Measurements from ENCODE around the gene MOCS3. TPM values are rescaled to one million over a fixed set of nuclear protein-coding genes. Genes with fewer than 3 reads are reported as not detected.

MOCS3 gene
- total and polyA plus RNA-seq, 10 of the 15 experiments (the other 5 are each of a cell fraction or from before 2014, with no cell fraction given), result 0.87 to 5.9 (median 3.6) TPM

GRCh38 chr20:51004781-51005180, 46.2 kb downstream of the MOCS3 start (continued):
- no peak for TF ChIP-seq LARP7 (IDR thresholded peaks at IDR 0.05)
- TF ChIP-seq ZNF24 (IDR thresholded peaks at IDR 0.05), result no peak
- TF ChIP-seq HDAC6 (IDR thresholded peaks at IDR 0.05; ENCODE audit: unreplicated experiment), result no peak
- TF ChIP-seq FOS (IDR thresholded peaks at IDR 0.05; ENCODE audit: borderline replicate concordance, extremely low read depth, insufficient read length), result no peak
- TF ChIP-seq ATF7 (IDR thresholded peaks at IDR 0.05; ENCODE audit: low read depth), result no peak
- TF ChIP-seq CEBPB (IDR thresholded peaks at IDR 0.05; ENCODE audit: borderline replicate concordance in 1 of 2, low read depth in 2 of 2, low read length in 2 of 2), result no peak
- TF ChIP-seq ZNF207 (IDR thresholded peaks at IDR 0.05; ENCODE audit: borderline replicate concordance), result no peak
- no peak for TF ChIP-seq BRCA1 (IDR thresholded peaks at IDR 0.05; ENCODE audit: low read depth, low read length)
- no peak for TF ChIP-seq KLF5 (IDR thresholded peaks at IDR 0.05; ENCODE audit: partially characterized antibody)

GRCh38 chr20:51005214-51005613, 46.6 kb downstream of the MOCS3 start:
- H3K36me3 ChIP-seq (ENCODE audit: control insufficient read depth in 2 of 2, insufficient read depth in 2 of 2, low read length in 1 of 2), result no peaks in the 10 kb centered on the region
- intact Hi-C loops (cut with micrococcal nuclease; ENCODE audit: unreplicated experiment) (no loop called here), in situ Hi-C loops (cut with MboI) (no loop called here)
- ChIA-PET SMC1A (ENCODE audit: uncharacterized antibody, unreplicated experiment) (no interaction called here), POLR2A (no interaction called here), CTCF (no interaction called here), RAD21 (ENCODE audit: unreplicated experiment) (no interaction called here)
- H3K4me3 ChIP-seq, result no peak overlapping the region
- H3K9ac ChIP-seq (ENCODE audit: control insufficient read depth, insufficient read depth, low read length), result no peak overlapping the region
- no peaks in the 10 kb centered on the region for H3K79me2 ChIP-seq (ENCODE audit: control insufficient read depth, insufficient read depth, low read length)
- no peak overlapping the region for H3K27ac ChIP-seq (ENCODE audit: control insufficient read depth, insufficient read depth)
- FAIRE-seq, result no peak
- no peak for ATAC-seq
- H3K9me3 ChIP-seq (replicated peaks; ENCODE audit: control insufficient read depth, insufficient read depth, low read length), result no peaks in the 10 kb centered on the region
- H4K20me1 ChIP-seq (ENCODE audit: control insufficient read depth, insufficient read depth), result no peaks in the 10 kb centered on the region
- H3K4me1 ChIP-seq (ENCODE audit: control insufficient read depth, insufficient read depth, low read length), result no peaks in the 10 kb centered on the region
- WGBS (ENCODE audit: insufficient coverage, insufficient replicate concordance, low lambda C conversion rate, missing lambda C conversion rate), result 36% methylated on average over 7 of the region's 7 CpGs
- H3K4me2 ChIP-seq (ENCODE audit: control insufficient read depth, insufficient read depth), result no peak overlapping the region
- BruUV-seq (replicated peaks), result no TSS peak
- H3K27me3 ChIP-seq (replicated peaks in 1 of 2; ENCODE audit: control insufficient read depth in 2 of 2, insufficient read depth in 2 of 2, low read length in 1 of 2), result peaks cover 0 to 2% of the 10 kb centered on the region in 2 experiments; a peak in 2 of 4 replicates
- no peak overlapping the region for H2AFZ ChIP-seq (ENCODE audit: control insufficient read depth, low read depth, low read length)
- DNase-seq (ENCODE audit: low read depth, low spot score), result no peak
- TF ChIP-seq NFXL1 (IDR thresholded peaks at IDR 0.05; ENCODE audit: borderline replicate concordance) (no peak), RAD51 (IDR thresholded peaks at IDR 0.05) (no peak), TCF7 (IDR thresholded peaks at IDR 0.05; ENCODE audit: borderline replicate concordance) (no peak), E4F1 (IDR thresholded peaks at IDR 0.05; ENCODE audit: borderline replicate concordance, partially characterized antibody) (no peak), SMARCA5 (IDR thresholded peaks at IDR 0.05) (no peak), POLR2AphosphoS2 (IDR thresholded peaks at IDR 0.05; ENCODE audit: low read depth, low read length) (no peak), SIX5 (IDR thresholded peaks at IDR 0.05; ENCODE audit: low read depth, low read length, severe bottlenecking) (no peak), ZBTB11 (CRISPR knock-in tag; IDR thresholded peaks at IDR 0.05) (no peak), NR2F1 (conservative IDR thresholded peaks at IDR 0.05) (no peak), CHD2 (IDR thresholded peaks at IDR 0.05; ENCODE audit: borderline replicate concordance, low read depth, low read length) (no peak), RELA (IDR thresholded peaks at IDR 0.05; ENCODE audit: borderline replicate concordance, partially characterized antibody) (no peak), BCL11A (IDR thresholded peaks at IDR 0.05; ENCODE audit: low read depth, low read length) (no peak)
